K562 (cell line): ENCODE data around the gene MYL6B. TPM values are rescaled to one million over a fixed set of nuclear protein-coding genes. Genes with fewer than 3 reads are reported as not detected.

Experiments
- BMI1 ChIP-seq: fragments of 150-350 bp; IDR thresholded peaks from 2 replicates; pipeline ENCODE4 v1.6.1; 2014; ENCODE audit warnings: low read length
- EP400 ChIP-seq: fragments of 450-650 bp; IDR thresholded peaks from 2 replicates; pipeline ENCODE4 v1.6.1; 2017; ENCODE audit warnings: antibody characterized with exemption, mild to moderate bottlenecking, moderate library complexity
- KDM4B ChIP-seq, 2 experiments: fragments of 450-650 bp in 1 of 2; sonication (generic) in 1 of 2; IDR thresholded peaks; 2 replicates each; pipeline ENCODE4 v1.6.1; 2016 to 2017; ENCODE audit warnings: borderline replicate concordance in 2 of 2, antibody characterized with exemption in 1 of 2, low read depth in 1 of 2, mild to moderate bottlenecking in 1 of 2
- PHB2 ChIP-seq: fragments of 450-650 bp; IDR thresholded peaks from 2 replicates; pipeline ENCODE4 v1.6.1; 2017; ENCODE audit warnings: low read depth
- RAD21 ChIP-seq, 2 experiments: fragments of 250-450 bp in 1 of 2; fragments of 450-650 bp in 1 of 2; sonication (Bioruptor Pico) in 1 of 2; formaldehyde crosslinking in 1 of 2; IDR thresholded peaks in 1 of 2; conservative IDR thresholded peaks in 1 of 2; 2 replicates each; pipeline versions ENCODE4 v1.4.0 to v1.8.0; 2020 to 2022; ENCODE audit warnings: mild to moderate bottlenecking in 2 of 2, moderate library complexity in 1 of 2
- RCOR1 ChIP-seq, 2 experiments: IDR thresholded peaks; 2 replicates each; pipeline ENCODE4 v1.6.1; 2012; ENCODE audit warnings: low read depth in 2 of 2, low read length in 2 of 2, borderline replicate concordance in 1 of 2, improper control_type of control experiment in 1 of 2
- SETDB1 ChIP-seq: IDR thresholded peaks from one replicate; pipeline ENCODE4 v1.6.1; 2012; ENCODE audit warnings: low read length, control low read depth, inconsistent platforms
- TBL1XR1 ChIP-seq, 2 experiments: IDR thresholded peaks; 2 replicates each; pipeline ENCODE4 v1.6.1; 2012; ENCODE audit warnings: improper control_type of control experiment in 2 of 2, low read length in 2 of 2, mild to moderate bottlenecking in 1 of 2
- TFAP4 ChIP-seq: sonication (generic); formaldehyde crosslinking; IDR thresholded peaks from 2 replicates; pipeline ENCODE4 v1.8.0; 2022; ENCODE audit warnings: missing genetic modification reagents, mild to moderate bottlenecking, moderate library complexity, borderline replicate concordance
- ZFPM2 ChIP-seq: fragments of 250-450 bp; sonication (Bioruptor Pico); IDR thresholded peaks from 2 replicates; pipeline ENCODE4 v1.5.1; 2022; ENCODE audit warnings: mild to moderate bottlenecking
- ZFX ChIP-seq: sonication (generic); formaldehyde crosslinking; IDR thresholded peaks from 2 replicates; pipeline ENCODE4 v1.8.0; 2022; ENCODE audit warnings: mild to moderate bottlenecking, missing genetic modification reagents, moderate library complexity
- ZNF175 ChIP-seq: fragments of 200-800 bp; sonication (Bioruptor generic); IDR thresholded peaks from 2 replicates; pipeline ENCODE4 v1.6.1; 2016; ENCODE audit warnings: low read depth, mild to moderate bottlenecking, missing genetic modification characterization, missing compliant biosample characterization
- ZNF24 ChIP-seq: fragments of 450-650 bp; IDR thresholded peaks from 2 replicates; pipeline ENCODE4 v1.6.1; 2016
- ZNF263 ChIP-seq: sonication (generic); formaldehyde crosslinking; IDR thresholded peaks from 2 replicates; pipeline ENCODE4 v1.8.0; 2022; ENCODE audit warnings: mild to moderate bottlenecking, missing genetic modification reagents, borderline replicate concordance
- polyA plus RNA-seq, 8 experiments: library from polyadenylated mRNA; depleted of rRNA in 4 of 8; stranded (reverse) in 5 of 8; unstranded in 3 of 8; fragments of >200 nt; fragmentation: Nextera tagmentation in 2 of 8; fragmentation: Illumina TruSeq in 1 of 8; extraction: Ambion mirVana in 2 of 8; extraction: Trizol in 1 of 8; gene quantifications; 2 replicates each; pipeline versions ENCODE4 v1.2.1 to v1.2.3, GENCODE V29; 2011 to 2014; ENCODE audit warnings: inconsistent platforms in 1 of 8, missing spikeins in 1 of 8
- total RNA-seq, 7 experiments: library from RNA; depleted of rRNA in 6 of 7; stranded (reverse); fragments of >200 nt in 6 of 7; fragmentation: Illumina TruSeq in 2 of 7; extraction: Trizol in 2 of 7; gene quantifications; 2 replicates each; pipeline versions ENCODE4 v1.2.1 to v1.2.3, GENCODE V29; 2011 to 2021; ENCODE audit warnings: low replicate concordance in 1 of 7
- TF ChIP-seq, protein P1 (sequence below): sonication (generic); formaldehyde crosslinking; IDR thresholded peaks from 2 replicates; pipeline ENCODE4 v1.8.0; 2023; ENCODE audit warnings: missing genetic modification reagents, mild to moderate bottlenecking, borderline replicate concordance
- TF ChIP-seq, protein P2 (sequence below): sonication (generic); formaldehyde crosslinking; IDR thresholded peaks from 2 replicates; pipeline ENCODE4 v1.8.1; 2022; ENCODE audit warnings: missing genetic modification reagents

MYL6B gene
- total and polyA plus RNA-seq, 9 of the 15 experiments (the other 6 are each of a cell fraction or from before 2014, with no cell fraction given) = 42.8 to 77.3 (median 68.6) TPM

- peak; percentile 17; the same call in 1 of the 2 replicates for TF ChIP-seq TFAP4
- TF ChIP-seq, protein P1, sequence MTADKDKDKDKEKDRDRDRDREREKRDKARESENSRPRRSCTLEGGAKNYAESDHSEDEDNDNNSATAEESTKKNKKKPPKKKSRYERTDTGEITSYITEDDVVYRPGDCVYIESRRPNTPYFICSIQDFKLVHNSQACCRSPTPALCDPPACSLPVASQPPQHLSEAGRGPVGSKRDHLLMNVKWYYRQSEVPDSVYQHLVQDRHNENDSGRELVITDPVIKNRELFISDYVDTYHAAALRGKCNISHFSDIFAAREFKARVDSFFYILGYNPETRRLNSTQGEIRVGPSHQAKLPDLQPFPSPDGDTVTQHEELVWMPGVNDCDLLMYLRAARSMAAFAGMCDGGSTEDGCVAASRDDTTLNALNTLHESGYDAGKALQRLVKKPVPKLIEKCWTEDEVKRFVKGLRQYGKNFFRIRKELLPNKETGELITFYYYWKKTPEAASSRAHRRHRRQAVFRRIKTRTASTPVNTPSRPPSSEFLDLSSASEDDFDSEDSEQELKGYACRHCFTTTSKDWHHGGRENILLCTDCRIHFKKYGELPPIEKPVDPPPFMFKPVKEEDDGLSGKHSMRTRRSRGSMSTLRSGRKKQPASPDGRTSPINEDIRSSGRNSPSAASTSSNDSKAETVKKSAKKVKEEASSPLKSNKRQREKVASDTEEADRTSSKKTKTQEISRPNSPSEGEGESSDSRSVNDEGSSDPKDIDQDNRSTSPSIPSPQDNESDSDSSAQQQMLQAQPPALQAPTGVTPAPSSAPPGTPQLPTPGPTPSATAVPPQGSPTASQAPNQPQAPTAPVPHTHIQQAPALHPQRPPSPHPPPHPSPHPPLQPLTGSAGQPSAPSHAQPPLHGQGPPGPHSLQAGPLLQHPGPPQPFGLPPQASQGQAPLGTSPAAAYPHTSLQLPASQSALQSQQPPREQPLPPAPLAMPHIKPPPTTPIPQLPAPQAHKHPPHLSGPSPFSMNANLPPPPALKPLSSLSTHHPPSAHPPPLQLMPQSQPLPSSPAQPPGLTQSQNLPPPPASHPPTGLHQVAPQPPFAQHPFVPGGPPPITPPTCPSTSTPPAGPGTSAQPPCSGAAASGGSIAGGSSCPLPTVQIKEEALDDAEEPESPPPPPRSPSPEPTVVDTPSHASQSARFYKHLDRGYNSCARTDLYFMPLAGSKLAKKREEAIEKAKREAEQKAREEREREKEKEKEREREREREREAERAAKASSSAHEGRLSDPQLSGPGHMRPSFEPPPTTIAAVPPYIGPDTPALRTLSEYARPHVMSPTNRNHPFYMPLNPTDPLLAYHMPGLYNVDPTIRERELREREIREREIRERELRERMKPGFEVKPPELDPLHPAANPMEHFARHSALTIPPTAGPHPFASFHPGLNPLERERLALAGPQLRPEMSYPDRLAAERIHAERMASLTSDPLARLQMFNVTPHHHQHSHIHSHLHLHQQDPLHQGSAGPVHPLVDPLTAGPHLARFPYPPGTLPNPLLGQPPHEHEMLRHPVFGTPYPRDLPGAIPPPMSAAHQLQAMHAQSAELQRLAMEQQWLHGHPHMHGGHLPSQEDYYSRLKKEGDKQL = no peak
- peak; percentile 91 for TF ChIP-seq EP400
- peak; percentile 87 for TF ChIP-seq ZFX (CRISPR knock-in tag)
- TF ChIP-seq TBL1XR1 (IDR thresholded peaks at IDR 0.05; ENCODE audit: low read length in 2 of 2) = peak in 1 of 2 experiments; percentile 65; a peak in 2 of 4 replicates
- no peak; the same call in 1 of the 2 replicates for TF ChIP-seq PHB2
- TF ChIP-seq ZNF263 (CRISPR knock-in tag) = no peak; the same call in 1 of the 2 replicates
- TF ChIP-seq, protein P2, sequence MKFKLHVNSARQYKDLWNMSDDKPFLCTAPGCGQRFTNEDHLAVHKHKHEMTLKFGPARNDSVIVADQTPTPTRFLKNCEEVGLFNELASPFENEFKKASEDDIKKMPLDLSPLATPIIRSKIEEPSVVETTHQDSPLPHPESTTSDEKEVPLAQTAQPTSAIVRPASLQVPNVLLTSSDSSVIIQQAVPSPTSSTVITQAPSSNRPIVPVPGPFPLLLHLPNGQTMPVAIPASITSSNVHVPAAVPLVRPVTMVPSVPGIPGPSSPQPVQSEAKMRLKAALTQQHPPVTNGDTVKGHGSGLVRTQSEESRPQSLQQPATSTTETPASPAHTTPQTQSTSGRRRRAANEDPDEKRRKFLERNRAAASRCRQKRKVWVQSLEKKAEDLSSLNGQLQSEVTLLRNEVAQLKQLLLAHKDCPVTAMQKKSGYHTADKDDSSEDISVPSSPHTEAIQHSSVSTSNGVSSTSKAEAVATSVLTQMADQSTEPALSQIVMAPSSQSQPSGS = peak; percentile 97
- TF ChIP-seq RAD21 (CRISPR knock-in tag; conservative IDR thresholded peaks at IDR 0.05 in 1 of 2, IDR thresholded peaks at IDR 0.05 in 1 of 2) = peak in 1 of 2 experiments; percentile 17; a peak in 1 of 4 replicates
- TF ChIP-seq KDM4B (IDR thresholded peaks at IDR 0.05; ENCODE audit: borderline replicate concordance in 2 of 2, low read depth in 1 of 2) = no peak
- no peak; a peak in 1 of 4 replicates for TF ChIP-seq RCOR1 (IDR thresholded peaks at IDR 0.05; ENCODE audit: borderline replicate concordance in 1 of 2, low read depth in 2 of 2, low read length in 2 of 2)
- TF ChIP-seq ZNF175 = peak; percentile 84; the same call in 1 of the 2 replicates
- no peak for TF ChIP-seq SETDB1
- no peak for TF ChIP-seq ZNF24
- TF ChIP-seq BMI1 = no peak
- peak; percentile 88; the same call in 1 of the 2 replicates for TF ChIP-seq ZFPM2
Observed at GRCh38 chr12:56158029-56158925, 5.9 kb downstream of the MYL6B start, which contains the start of gene MYL6 (continued).
